NB4 (cell line): ENCODE measurements around the gene CACNA2D3.

Experiments used
- DNase-seq: peaks from one replicate; pipeline ENCODE4 v3.0.0; 2010; ENCODE audit warnings: low read depth
- H3K4me3 ChIP-seq: one replicate; pipeline ENCODE4 v1.5.1; 2011; ENCODE audit warnings: mild to moderate bottlenecking, low read depth, low read length, moderate library complexity
- CTCF ChIP-seq: IDR thresholded peaks from one replicate; pipeline ENCODE4 v1.5.1; 2012; ENCODE audit warnings: low read depth, low read length
- MAX ChIP-seq: IDR thresholded peaks from 2 replicates; pipeline ENCODE4 v1.6.1; 2011; ENCODE audit warnings: low read depth, low read length
- MYC ChIP-seq: IDR thresholded peaks from 2 replicates; pipeline ENCODE4 v1.6.1; 2011; ENCODE audit warnings: low read depth, low read length
- POLR2A ChIP-seq: IDR thresholded peaks from 2 replicates; pipeline ENCODE4 v1.6.1; 2011; ENCODE audit warnings: mild to moderate bottlenecking; ENCODE audit not compliant: insufficient read length; ENCODE audit errors: extremely low read depth

CACNA2D3 gene

GRCh38 chr3:54299169-54299935 is 177.0 kb downstream of the CACNA2D3 start:
- TF ChIP-seq POLR2A (no peak), MAX (no peak), CTCF (no peak), MYC (no peak)
- H3K4me3 ChIP-seq, result no peak overlapping the region
- no peak for DNase-seq

GRCh38 chr3:54303517-54304375 is 181.4 kb downstream of the CACNA2D3 start:
- no peak overlapping the region for H3K4me3 ChIP-seq
- TF ChIP-seq POLR2A, result no peak
- TF ChIP-seq MAX, result no peak
- no peak for TF ChIP-seq MYC
- TF ChIP-seq CTCF, result no peak
- no peak for DNase-seq

DNA sequence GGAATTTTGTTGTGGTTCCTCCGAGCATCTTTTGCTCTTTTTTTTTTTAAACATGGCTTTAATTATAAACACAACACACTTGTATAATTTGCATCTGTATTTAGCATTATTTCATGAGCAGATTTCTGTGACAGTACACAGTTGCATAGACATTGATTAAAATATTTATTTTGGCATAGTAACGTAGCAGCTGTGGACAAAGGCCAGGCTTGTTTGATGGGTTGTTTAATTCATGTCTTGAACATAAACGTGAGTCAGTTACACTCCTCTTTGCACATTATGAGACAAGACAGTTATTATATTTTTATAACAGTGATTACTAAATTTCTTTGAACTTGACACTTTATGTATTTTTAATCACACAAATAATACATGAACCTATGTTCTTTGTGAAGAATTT is 182.5 kb downstream of the CACNA2D3 start:
- TF ChIP-seq MAX, result no peak
- no peak for TF ChIP-seq CTCF
- TF ChIP-seq POLR2A, result no peak
- TF ChIP-seq MYC, result no peak
- DNase-seq, result no peak
- no peak overlapping the region for H3K4me3 ChIP-seq

GRCh38 chr3:54305409-54306099 is 183.2 kb downstream of the CACNA2D3 start:
- H3K4me3 ChIP-seq, result no peak overlapping the region
- TF ChIP-seq MYC, result no peak
- DNase-seq, result no peak

- TF ChIP-seq POLR2A (no peak), CTCF (no peak), MYC (no peak), MAX (no peak)
- H3K4me3 ChIP-seq, result no peak overlapping the region
- no peak for DNase-seq
Observed at GRCh38 chr3:54307566-54308180, 185.3 kb downstream of the CACNA2D3 start.

DNA sequence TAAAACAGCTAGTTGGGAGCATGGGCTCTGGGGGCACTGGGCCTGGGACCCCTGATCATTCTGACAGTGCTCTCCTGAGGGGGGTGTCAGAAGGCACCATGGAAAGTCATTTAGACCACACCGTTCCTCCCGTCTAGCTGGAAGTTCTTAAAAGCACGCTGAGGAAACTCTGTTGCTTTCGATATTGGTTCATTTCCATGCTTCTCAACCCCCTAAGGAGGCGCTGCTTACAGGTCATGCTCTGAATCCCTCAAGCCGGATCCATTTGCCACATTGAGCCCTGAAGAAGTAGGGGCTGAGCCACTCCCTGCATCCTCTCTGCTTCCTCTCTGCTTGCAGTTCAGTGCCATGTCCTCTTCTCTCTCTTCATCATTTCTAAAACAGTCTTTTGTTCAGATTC is 187.2 kb downstream of the CACNA2D3 start:
- H3K4me3 ChIP-seq, result no peak overlapping the region
- DNase-seq, result no peak
- TF ChIP-seq MYC (no peak), MAX (no peak), POLR2A (no peak), CTCF (no peak)
